ENCODE measurements around the gene INTS1.

The INTS1 gene

GRCh38 chr7:1503816-1504775 is at the start of gene INTS1:
Gene INTS1, minus strand, starts transcription at chr7:1504389. Its CDS starts 429 bp downstream, at chr7:1503960.
- peak; percentile 88 for DNase-seq (ENCODE audit: low read depth)

GRCh38 chr7:1553512-1554210 is 49.5 kb upstream of the INTS1 start:
- no peak for DNase-seq (ENCODE audit: low read depth)

- DNase-seq (ENCODE audit: low read depth) = no peak
Observed at GRCh38 chr7:1552200-1552599, 48.0 kb upstream of the INTS1 start.

- no peak for DNase-seq (ENCODE audit: low read depth)
Observed at GRCh38 chr7:1550846-1551155, 46.6 kb upstream of the INTS1 start.

GRCh38 chr7:1550005-1550845 is 46.0 kb upstream of the INTS1 start:
- DNase-seq (ENCODE audit: low read depth) = no peak

- no peak for DNase-seq (ENCODE audit: low read depth)
Observed at GRCh38 chr7:1549357-1550004, 45.3 kb upstream of the INTS1 start.

- no peak for DNase-seq (ENCODE audit: low read depth)
Observed at GRCh38 chr7:1548944-1549343, 44.8 kb upstream of the INTS1 start.

GRCh38 chr7:1548438-1548831 is 44.2 kb upstream of the INTS1 start:
- DNase-seq (ENCODE audit: low read depth) = no peak

GRCh38 chr7:1547777-1548437 is 43.7 kb upstream of the INTS1 start:
- DNase-seq (ENCODE audit: low read depth) = no peak

- DNase-seq (ENCODE audit: low read depth) = no peak
Observed at GRCh38 chr7:1546909-1547776, 43.0 kb upstream of the INTS1 start.

GRCh38 chr7:1546274-1546908 is 42.2 kb upstream of the INTS1 start:
- no peak for DNase-seq (ENCODE audit: low read depth)

- no peak for DNase-seq (ENCODE audit: low read depth)
Observed at GRCh38 chr7:1545417-1546246, 41.4 kb upstream of the INTS1 start.

- DNase-seq (ENCODE audit: low read depth) = no peak
Observed at GRCh38 chr7:1544896-1545416, 40.8 kb upstream of the INTS1 start.

GRCh38 chr7:1544178-1544895 is 40.1 kb upstream of the INTS1 start:
- DNase-seq (ENCODE audit: low read depth) = no peak

- no peak for DNase-seq (ENCODE audit: low read depth)
Observed at GRCh38 chr7:1543826-1544177, 39.6 kb upstream of the INTS1 start.

- no peak for DNase-seq (ENCODE audit: low read depth)
Observed at GRCh38 chr7:1542841-1543747, 38.9 kb upstream of the INTS1 start.

GRCh38 chr7:1542329-1542728 is 38.1 kb upstream of the INTS1 start:
- DNase-seq (ENCODE audit: low read depth) = no peak
